ENCODE results near the gene PREX1.

PREX1 gene

GRCh38 chr20:48619126-48620101 lies 208.4 kb downstream of the PREX1 start:
- no peak for DNase-seq (ENCODE audit: low spot score)

- no peak for DNase-seq (ENCODE audit: low spot score)
Measured at GRCh38 chr20:48618631-48619030, 209.2 kb downstream of the PREX1 start.

GRCh38 chr20:48618052-48618451 lies 209.7 kb downstream of the PREX1 start:
- no peak for DNase-seq (ENCODE audit: low spot score)

- DNase-seq (ENCODE audit: low spot score): no peak
Measured at GRCh38 chr20:48617481-48617880, 210.3 kb downstream of the PREX1 start.

DNA sequence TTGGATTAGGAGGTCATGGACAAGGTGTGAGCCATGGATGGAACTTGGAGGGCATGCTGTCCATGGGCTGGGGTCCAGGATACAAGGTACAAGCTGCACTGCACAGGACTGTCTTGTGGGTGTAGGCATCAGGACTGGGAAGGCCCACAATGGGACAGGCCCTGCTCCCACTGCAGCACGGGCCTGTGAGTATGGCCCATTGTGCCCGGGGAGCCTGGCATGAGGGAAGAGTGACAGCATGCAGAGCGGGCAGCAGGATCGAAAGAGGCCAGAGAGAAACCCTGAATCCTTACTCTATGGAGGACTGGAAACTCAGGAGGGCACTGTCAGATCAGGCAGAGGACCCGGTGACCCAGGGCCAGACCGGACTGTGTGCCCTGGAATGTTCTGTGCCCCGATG lies 211.3 kb downstream of the PREX1 start:
- no peak for DNase-seq (ENCODE audit: low spot score)

DNA sequence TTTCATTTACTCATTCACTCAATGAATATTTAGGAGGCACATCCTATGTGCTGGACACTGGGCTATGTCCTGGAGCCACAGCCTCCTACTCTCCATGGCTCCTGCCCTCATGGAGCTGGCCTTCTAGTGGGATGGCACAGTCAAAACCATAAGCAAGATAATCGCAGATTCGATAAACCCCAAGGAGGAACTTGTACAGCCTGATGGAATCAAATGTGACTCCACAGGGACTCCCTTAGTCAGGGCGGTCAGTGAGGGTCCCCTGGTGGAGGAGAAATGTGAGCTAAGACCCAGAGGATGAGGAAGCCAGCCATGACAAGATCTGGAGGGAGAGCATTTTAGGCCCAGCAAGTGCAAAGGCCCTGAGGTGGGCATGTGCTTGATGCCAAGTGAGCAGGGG lies 211.9 kb downstream of the PREX1 start:
- DNase-seq (ENCODE audit: low spot score): no peak

DNA sequence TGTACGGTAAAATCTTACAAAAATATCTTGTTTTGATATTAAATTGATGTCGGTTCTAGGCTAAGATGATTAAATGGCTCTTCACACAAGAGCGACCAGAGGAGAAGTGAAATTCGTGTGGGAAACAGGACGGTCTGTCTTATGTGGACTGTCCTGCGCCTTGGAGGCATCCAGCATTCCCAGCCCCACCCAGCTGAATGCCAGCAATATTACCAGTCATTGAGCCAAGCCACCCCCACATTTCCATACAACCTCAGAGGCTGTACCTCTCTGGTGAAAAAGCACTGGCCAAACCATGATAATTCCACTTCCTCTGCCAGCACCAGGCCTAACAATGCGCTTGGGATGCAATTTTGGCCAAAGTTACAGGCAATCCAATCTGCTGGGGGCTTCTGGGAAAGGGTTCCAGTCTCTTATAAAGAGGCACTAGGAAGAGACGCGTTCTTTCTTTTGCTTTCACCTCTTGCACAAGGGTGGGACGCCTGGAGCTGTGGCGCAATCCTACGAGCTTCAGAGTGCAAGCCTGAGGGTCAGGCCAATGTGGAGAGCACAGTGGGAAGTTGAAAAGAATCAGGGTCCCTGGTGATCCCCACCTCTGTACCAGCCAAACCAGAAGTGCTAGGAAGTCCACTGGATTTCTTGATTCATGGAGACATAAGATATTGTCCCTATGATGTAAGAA lies 213.1 kb downstream of the PREX1 start:
- no peak for DNase-seq (ENCODE audit: low spot score)

DNA sequence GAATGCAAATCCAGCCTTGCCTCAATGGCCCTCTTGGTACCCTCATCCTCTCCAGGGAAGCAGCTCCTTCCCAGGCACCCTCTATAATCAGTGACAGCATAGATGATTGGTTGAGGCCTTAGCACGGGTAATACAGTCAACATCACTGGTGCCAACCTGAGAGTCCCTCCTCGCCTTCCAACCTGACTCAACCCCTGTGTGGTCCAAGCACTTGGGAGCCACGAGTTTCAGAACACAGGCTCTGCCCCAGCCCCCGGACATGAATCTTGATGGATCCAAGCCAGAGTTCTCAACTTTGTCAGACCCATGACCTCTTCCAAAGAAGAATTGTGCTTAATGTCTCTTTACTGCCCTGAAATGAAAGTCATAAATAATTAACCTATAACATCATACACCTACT lies 213.9 kb downstream of the PREX1 start:
- DNase-seq (ENCODE audit: low spot score): no peak

GRCh38 chr20:48612335-48612734 lies 215.5 kb downstream of the PREX1 start:
- DNase-seq (ENCODE audit: low spot score): no peak

- no peak for DNase-seq (ENCODE audit: low spot score)
Measured at GRCh38 chr20:48610996-48611395, 216.8 kb downstream of the PREX1 start.

DNA sequence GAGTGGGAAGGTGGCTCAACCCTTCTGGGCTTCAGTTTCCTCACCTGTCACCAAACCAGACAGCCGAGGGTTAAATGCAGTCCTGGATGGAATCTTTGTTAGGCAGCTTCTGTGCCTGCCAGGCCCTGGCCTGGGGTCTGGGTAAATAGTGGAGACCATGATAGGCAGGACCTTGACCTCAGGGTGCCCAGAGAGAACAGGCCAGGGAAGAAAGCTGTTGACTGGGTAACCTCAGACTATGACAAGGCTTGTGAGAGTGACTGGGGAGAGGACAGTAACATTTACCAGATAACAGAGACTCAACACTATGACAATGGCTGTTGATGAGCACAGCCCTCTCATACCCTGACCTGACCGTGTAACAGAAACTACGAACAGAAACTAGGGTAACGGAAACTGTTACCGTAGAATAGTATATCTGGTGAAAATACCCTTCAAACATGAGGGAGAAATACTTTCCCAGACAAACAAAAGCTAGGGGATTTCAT lies 218.3 kb downstream of the PREX1 start:
- no peak for DNase-seq (ENCODE audit: low spot score)

DNA sequence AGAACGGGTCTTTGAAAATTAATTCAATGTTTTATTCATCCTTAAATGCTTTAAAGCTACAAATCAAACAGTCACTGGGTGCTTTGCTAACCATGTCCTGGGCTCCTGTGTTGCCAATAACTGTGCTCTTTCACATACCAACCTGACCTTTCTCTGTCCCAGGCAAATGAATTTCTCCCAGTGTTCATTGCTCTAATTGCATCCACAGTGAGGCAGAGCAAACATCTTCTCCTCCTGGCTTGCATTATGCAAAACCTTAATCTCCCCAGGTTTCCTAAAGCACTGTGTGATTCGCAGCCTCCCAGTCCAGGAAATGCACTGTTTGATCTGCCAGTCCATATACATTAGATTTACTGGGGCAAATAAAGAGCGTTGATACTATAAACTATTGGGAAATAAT lies 219.0 kb downstream of the PREX1 start:
- DNase-seq (ENCODE audit: low spot score): no peak

DNA sequence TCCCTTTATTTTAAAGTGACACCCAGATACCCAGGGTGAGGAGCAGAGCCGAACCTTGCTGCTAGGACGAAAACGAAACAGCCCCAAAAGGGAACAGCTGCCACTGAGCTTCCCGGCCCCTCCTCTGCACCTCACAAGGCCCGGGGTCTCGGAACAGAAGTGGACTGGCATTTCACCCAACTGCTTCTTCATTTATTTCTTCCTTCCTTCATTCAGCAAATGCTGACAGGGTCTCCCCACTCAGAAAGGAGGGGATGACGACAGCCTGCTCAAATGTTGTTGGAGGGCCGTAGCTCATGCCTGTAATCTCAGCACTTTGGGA lies 220.3 kb downstream of the PREX1 start:
- no peak for DNase-seq (ENCODE audit: low spot score)

- no peak for DNase-seq (ENCODE audit: low spot score)
Measured at GRCh38 chr20:48606841-48607543, 220.8 kb downstream of the PREX1 start.

DNA sequence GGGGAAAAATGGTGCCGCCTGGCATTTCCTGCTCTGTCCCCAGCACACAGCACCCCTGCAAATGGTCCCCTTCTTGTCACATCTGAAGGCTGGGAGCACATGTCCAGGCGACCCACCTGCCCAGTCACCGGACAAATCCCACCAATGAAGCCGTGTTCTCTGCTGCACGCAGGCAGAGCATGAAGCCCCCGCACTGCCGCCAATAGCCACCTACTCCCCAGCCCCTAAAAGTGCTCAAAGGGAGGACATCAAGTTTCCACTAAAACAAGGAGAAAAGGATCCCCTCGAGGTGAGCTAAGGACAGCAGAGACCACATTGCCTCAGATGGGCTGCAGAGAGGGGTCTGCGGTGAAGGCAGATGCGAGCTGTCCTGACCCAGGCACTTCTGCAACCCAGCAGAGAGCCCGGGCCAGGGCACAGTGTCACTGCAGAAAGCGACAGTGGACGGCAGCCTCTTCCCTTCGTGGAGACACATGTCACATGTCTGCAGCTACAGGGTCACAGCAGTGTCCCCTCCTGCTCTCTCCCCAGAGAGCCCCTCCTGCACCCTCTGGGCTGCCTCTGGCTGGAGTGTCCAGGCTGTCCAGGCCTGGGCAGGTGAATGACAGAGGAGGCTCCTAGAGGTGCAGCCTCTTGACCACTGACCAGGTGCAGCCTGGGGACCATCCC lies 221.5 kb downstream of the PREX1 start:
- DNase-seq (ENCODE audit: low spot score): no peak

GRCh38 chr20:48605364-48606171 lies 222.2 kb downstream of the PREX1 start:
- no peak for DNase-seq (ENCODE audit: low spot score)

- no peak for DNase-seq (ENCODE audit: low spot score)
Measured at GRCh38 chr20:48604936-48605335, 222.9 kb downstream of the PREX1 start.

GRCh38 chr20:48604426-48604825 lies 223.4 kb downstream of the PREX1 start:
- no peak for DNase-seq (ENCODE audit: low spot score)

GRCh38 chr20:48603819-48604405 lies 223.9 kb downstream of the PREX1 start:
- no peak for DNase-seq (ENCODE audit: low spot score)

- no peak for DNase-seq (ENCODE audit: low spot score)
Measured at GRCh38 chr20:48603116-48603818, 224.5 kb downstream of the PREX1 start.
